Ovary (tissue), 9 donors: ENCODE measurements around the gene MAN1B1. TPM values are rescaled to one million over a fixed set of nuclear protein-coding genes. Genes with fewer than 3 reads are reported as not detected.
"Not testable (repeated sequence)": the region's sequence is repeated elsewhere in the genome, so short reads cannot be mapped to it uniquely, and the experiment has no call there.

Source experiments
- DNase-seq, 5 donors: peaks; one replicate each; pipeline ENCODE4 v3.0.0-alpha.2; 2019 to 2020
- H3K27ac ChIP-seq, 2 donors: fragments of 200-600 bp; one replicate each; pipeline versions ENCODE4 v1.5.1 to v1.8.0; 2019 to 2022
- H3K27me3 ChIP-seq: fragments of 200-600 bp; one replicate; pipeline ENCODE4 v1.8.0; 2022
- H3K36me3 ChIP-seq: fragments of 200-600 bp; sonication (generic); one replicate; pipeline ENCODE4 v1.5.1; 2019
- H3K4me1 ChIP-seq: one replicate; pipeline ENCODE4 v1.8.1; 2013; ENCODE audit warnings: mild to moderate bottlenecking, moderate library complexity; ENCODE audit not compliant: insufficient read depth
- H3K4me3 ChIP-seq: fragments of 200-600 bp; sonication (generic); one replicate; pipeline ENCODE4 v1.5.1; 2017
- H3K9me3 ChIP-seq, 2 donors: fragments of 200-600 bp in 1 of 2; sonication (generic) in 1 of 2; one replicate each; pipeline versions ENCODE4 v1.5.1 to v1.8.1; 2013 to 2019; ENCODE audit warnings: mild to moderate bottlenecking in 1 of 2, moderate library complexity in 1 of 2
- CTCF ChIP-seq, 3 donors: fragments of 450-650 bp in 2 of 3; fragments of 200-600 bp in 1 of 3; IDR thresholded peaks; one replicate each; pipeline versions ENCODE4 v1.5.1 to v1.8.0; 2016 to 2022; ENCODE audit warnings: antibody characterized with exemption in 3 of 3, mild to moderate bottlenecking in 1 of 3
- EP300 ChIP-seq: sonication (generic); formaldehyde crosslinking; IDR thresholded peaks from one replicate; pipeline ENCODE4 v1.6.1; 2017; ENCODE audit warnings: antibody characterized with exemption
- POLR2A ChIP-seq: fragments of 450-650 bp; IDR thresholded peaks from one replicate; pipeline ENCODE4 v1.6.1; 2017; ENCODE audit warnings: antibody characterized with exemption, mild to moderate bottlenecking, moderate library complexity
- WGBS, 3 donors: extraction: QIAGEN DNeasy Blood & Tissue Kit in 1 of 3; methylation state at CpG; one replicate each; pipeline versions ENCODE4 v1.1.5 to v1.1.7; 2013 to 2017; 5-methylcytosine and 5-hydroxymethylcytosine counted together
- intact Hi-C, 4 donors: fragments of 100-400 bp; cut with DNase I; formaldehyde crosslinking; loops; one replicate each; pipeline versions ENCODE4 v1.11.0 to v1.15.1; 2022 to 2023
- polyA plus RNA-seq, 2 donors: library from polyadenylated mRNA; stranded (reverse); fragments of 200-250 nt in 1 of 2; fragments of 350-450 nt in 1 of 2; fragmentation: Illumina TruSeq in 1 of 2; extraction: RNeasy Lipid Tissue Mini Kit (QIAGEN cat#74804) in 1 of 2; gene quantifications; one replicate each; pipeline ENCODE4 v1.2.3, GENCODE V29; 2013 to 2014
- total RNA-seq, 7 donors: library from RNA; depleted of rRNA in 2 of 7; stranded (reverse); fragments of >200 nt in 2 of 7; fragmentation: NEBNext Ultra II Directional in 3 of 7; extraction: Animal tissue kit (Norgen Biotek cat#: 25700) in 3 of 7; gene quantifications; one replicate each; pipeline versions ENCODE4 v1.1.0 to v1.2.4, GENCODE V29; 2016 to 2023
- donor health status: DM: no; HTN: no; CAD: no; lungs with moderate emphysema.
- donor health status: DM: no; HTN: no; CAD: no.
- donor health status: Bipolar disorder and iron deficiency.
- donor health status: DM: yes; HTN: yes; CAD: no.
- donor health status: DM: no; HTN: no; CAD: no.
- donor health status: DM: yes; HTN: yes; CAD: no.

The MAN1B1 gene
- total and polyA plus RNA-seq, 9 donors: 30.2 to 109 (median 39.7) TPM

GRCh38 chr9:137062384-137062783, 24.4 kb upstream of the MAN1B1 start:
- TF ChIP-seq EP300 (no peak), CTCF (IDR thresholded peaks at IDR 0.05) (no peak), POLR2A (no peak)
- no peaks in the 10 kb centered on the region for H3K9me3 ChIP-seq
- no peaks in the 10 kb centered on the region for H3K36me3 ChIP-seq
- no peaks in the 10 kb centered on the region for H3K27me3 ChIP-seq
- 87 to 91% (median 88%) methylated on average over 15 of the region's 15 CpGs for WGBS, 3 donors
- intact Hi-C loops: no loop called here
- no peak overlapping the region for H3K27ac ChIP-seq
- H3K4me1 ChIP-seq: no peaks in the 10 kb centered on the region
- no peak overlapping the region for H3K4me3 ChIP-seq
- DNase-seq: no peak

DNA sequence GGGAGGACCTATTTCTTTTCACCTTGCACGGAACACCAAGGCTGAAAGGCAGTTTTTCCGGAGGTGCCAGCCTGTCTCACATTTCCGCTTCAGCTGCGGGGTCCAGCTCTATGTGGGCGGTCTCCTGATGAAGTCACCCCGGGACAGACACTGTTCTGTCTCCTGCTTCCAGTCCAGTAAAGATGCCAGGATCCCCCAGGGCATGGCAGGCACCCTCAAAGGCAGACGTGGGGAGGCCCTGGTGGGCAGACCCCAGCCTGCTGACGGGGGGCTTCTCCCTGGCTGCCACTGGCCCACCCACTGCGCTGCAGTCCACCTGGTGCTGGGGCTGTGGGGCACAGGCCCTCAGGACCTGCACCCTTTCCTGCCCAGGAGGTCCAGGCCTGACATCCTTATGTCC, 24.0 kb upstream of the MAN1B1 start:
- 88 to 91% (median 90%) methylated on average over 6 to 9 of the region's 9 CpGs for WGBS, 3 donors
- intact Hi-C loops, DNase-seq, H3K9me3 ChIP-seq, H3K36me3 ChIP-seq, H3K27me3 ChIP-seq, H3K4me1 ChIP-seq, H3K27ac ChIP-seq, H3K4me3 ChIP-seq: not testable (repeated sequence)

DNA sequence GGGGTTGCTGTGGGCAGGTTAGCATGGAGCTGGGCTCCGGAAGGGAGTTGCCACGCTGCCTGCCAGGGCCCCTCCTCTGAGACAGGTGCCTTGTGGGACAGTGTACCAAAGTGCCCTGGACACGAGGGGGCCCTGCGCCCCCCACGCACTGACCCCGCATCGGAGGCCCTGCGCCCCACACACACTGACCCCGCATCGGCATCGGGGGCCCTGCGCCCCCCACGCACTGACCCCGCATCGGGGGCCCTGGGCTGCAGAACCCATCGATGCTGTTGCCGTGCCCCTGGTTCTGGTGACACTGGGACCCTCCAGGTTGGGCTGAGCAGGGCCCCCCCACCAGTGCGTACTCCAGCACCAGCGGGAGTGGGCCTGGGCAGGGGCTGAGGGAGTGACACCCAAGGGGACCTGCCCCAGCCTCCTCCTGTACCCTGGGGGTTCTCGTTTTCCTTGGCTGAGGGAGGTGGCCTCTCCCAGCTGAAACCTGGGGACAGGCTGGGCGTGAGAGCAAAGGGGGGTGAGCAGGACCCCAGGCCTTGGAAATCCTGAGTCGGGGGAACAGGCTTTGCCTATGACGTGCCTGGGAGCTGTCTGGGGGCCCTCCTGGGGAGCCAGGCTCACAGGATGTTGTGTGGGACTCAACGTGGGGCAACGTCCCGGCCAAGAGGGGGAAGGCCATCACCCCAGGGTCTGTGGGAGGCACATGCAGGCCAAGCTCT, 23.3 kb upstream of the MAN1B1 start:
- intact Hi-C loops: loop anchor here in 1 of 4 donors (2.0 kb wide), 1 partner anchor 15 kb away; no protein-coding TSS in a partner anchor
- DNase-seq: no peak
- no peak for TF ChIP-seq POLR2A
- TF ChIP-seq EP300: no peak

DNA sequence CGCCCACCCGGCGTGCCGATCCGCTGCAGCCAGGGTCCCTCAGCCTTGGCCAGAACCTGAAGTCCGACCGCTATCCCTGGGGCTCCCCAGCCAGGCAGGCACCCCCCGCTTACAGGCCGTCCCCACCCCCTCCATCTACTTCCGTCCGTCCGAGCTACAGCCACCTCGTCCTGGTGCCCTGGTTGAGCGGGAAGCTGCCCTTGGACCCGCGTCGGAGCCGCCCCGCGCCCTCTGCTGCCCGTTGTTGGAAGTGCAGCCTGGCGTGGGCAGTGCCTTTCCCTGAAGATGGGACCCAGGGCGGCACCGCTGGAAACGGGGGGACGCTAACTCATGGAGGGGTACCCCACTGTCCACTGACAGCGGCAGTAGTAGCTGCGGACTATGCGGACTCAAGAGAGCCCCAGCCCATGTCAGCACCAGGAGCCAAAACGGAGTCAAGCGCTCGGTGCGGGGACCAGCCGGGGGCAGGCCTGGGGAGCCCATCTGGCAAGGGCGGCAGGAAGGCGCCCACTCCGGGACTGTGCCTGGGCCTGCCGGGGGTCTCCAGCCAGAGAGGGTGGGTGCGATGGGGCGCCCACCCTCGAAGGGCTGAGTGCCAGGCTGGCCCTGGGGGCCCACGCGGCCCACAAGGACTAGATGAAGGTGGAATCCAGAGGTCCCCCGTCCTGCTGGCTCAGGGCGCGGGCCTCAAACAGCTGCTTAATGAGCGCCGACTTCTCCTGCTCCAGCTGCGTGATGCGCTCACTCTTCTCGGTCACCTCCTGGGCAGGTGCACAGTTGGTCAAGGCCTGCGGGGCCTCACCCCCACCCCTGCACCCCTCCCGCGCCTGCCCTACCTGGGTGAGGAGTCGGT, 22.5 kb upstream of the MAN1B1 start:
- intact Hi-C loops: loop anchor here in 1 of 4 donors (2.0 kb wide), 1 partner anchor 15 kb away; no protein-coding TSS in a partner anchor
- no peak overlapping the region for H3K27ac ChIP-seq
- H3K4me1 ChIP-seq: no peaks in the 10 kb centered on the region
- DNase-seq: peak; percentile 54 to 83 (median 76)
- peaks cover 4% of the 10 kb centered on the region for H3K27me3 ChIP-seq
- H3K4me3 ChIP-seq: no peak overlapping the region
- no peaks in the 10 kb centered on the region for H3K36me3 ChIP-seq
- TF ChIP-seq POLR2A (no peak), CTCF (IDR thresholded peaks at IDR 0.05) (peak; percentile 77 to 95 (median 94))
- no peaks in the 10 kb centered on the region for H3K9me3 ChIP-seq
- 42 to 55% (median 43%) methylated on average over 37 to 55 of the region's 55 CpGs for WGBS, 3 donors

More for the DNA sequence above, 23.3 kb upstream of the MAN1B1 start:
- Histone ChIP-seq H3K27ac (no peak overlapping the region), H3K9me3 (no peaks in the 10 kb centered on the region), H3K36me3 (no peaks in the 10 kb centered on the region), H3K4me3 (no peak overlapping the region), H3K27me3 (no peaks in the 10 kb centered on the region), H3K4me1 (no peaks in the 10 kb centered on the region)
- WGBS, 3 donors: 69 to 73% (median 70%) methylated on average over 13 to 26 of the region's 26 CpGs

DNA sequence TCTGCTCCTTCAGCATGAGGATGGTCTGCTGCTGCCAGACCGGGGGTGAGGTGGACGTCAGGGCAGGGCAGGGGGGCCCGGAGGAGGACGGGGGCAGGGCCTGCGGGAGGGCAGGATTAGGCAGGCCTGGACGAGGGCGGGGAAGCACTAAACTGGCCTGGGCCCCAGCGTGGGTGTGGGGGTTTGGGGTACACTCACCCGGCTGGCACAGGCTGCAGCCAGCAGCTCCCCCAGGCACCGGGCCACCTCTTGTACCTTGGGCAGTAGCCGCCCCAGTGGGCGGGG, 22.0 kb upstream of the MAN1B1 start:
- 80 to 83% (median 83%) methylated on average over 12 of the region's 12 CpGs for WGBS, 3 donors
- TF ChIP-seq EP300 (no peak), CTCF (IDR thresholded peaks at IDR 0.05) (no peak), POLR2A (no peak)
- H3K27ac ChIP-seq: no peak overlapping the region
- H3K27me3 ChIP-seq: peaks cover 4% of the 10 kb centered on the region
- H3K4me3 ChIP-seq: no peak overlapping the region
- H3K36me3 ChIP-seq: no peaks in the 10 kb centered on the region
- intact Hi-C loops: loop anchor here in 2 of 4 donors (2.0 to 5.0 kb wide), 2 partner anchors 16 to 38 kb away; partner anchors contain the start of gene ABCA2 (in 1 of the 2)
- H3K4me1 ChIP-seq: no peaks in the 10 kb centered on the region
- DNase-seq: no peak
- no peaks in the 10 kb centered on the region for H3K9me3 ChIP-seq
